GM12878 (cell line): Measurements from ENCODE around the gene CACNA1S. TPM values are rescaled to one million over a fixed set of nuclear protein-coding genes. Genes with fewer than 3 reads are reported as not detected.

Source experiments
- CBX3 ChIP-seq: fragments of 200-600 bp; sonication (generic); IDR thresholded peaks from 2 replicates; pipeline ENCODE4 v1.6.1; 2016; ENCODE audit warnings: low read depth, borderline replicate concordance
- CREB1 ChIP-seq: IDR thresholded peaks from 2 replicates; pipeline ENCODE4 v1.6.1; 2012; ENCODE audit warnings: low read depth, mild to moderate bottlenecking, inconsistent platforms
- EGR1 ChIP-seq, 2 experiments: IDR thresholded peaks; 1 replicate in 1 of 2; 2 replicates in 1 of 2; pipeline ENCODE4 v1.6.1; 2011 to 2012; ENCODE audit warnings: low read depth in 2 of 2, low read length in 2 of 2, borderline replicate concordance in 1 of 2, mild to moderate bottlenecking in 1 of 2, moderate library complexity in 1 of 2
- FOXK2 ChIP-seq: fragments of 450-650 bp; IDR thresholded peaks from 2 replicates; pipeline ENCODE4 v1.6.1; 2017; ENCODE audit warnings: mild to moderate bottlenecking, moderate library complexity
- GATAD2B ChIP-seq: fragments of 450-650 bp; conservative IDR thresholded peaks from 2 replicates; pipeline ENCODE4 v1.6.1; 2017; ENCODE audit warnings: low read depth, mild to moderate bottlenecking, moderate library complexity
- HDAC6 ChIP-seq: fragments of 200-600 bp; sonication (generic); IDR thresholded peaks from one replicate; pipeline ENCODE4 v1.8.0; 2017; ENCODE audit warnings: antibody characterized with exemption; ENCODE audit not compliant: unreplicated experiment
- JUND ChIP-seq: IDR thresholded peaks from 2 replicates; pipeline ENCODE4 v1.6.1; 2012; ENCODE audit warnings: low read depth, mild to moderate bottlenecking, low read length, improper control_type of control experiment, moderate library complexity
- KAT2A ChIP-seq: conservative IDR thresholded peaks from 2 replicates; pipeline ENCODE4 v1.6.1; 2011; ENCODE audit warnings: low read depth, low read length; ENCODE audit not compliant: control insufficient read depth
- KLF5 ChIP-seq: fragments of 450-650 bp; IDR thresholded peaks from 2 replicates; pipeline ENCODE4 v1.6.1; 2014; ENCODE audit warnings: mild to moderate bottlenecking; ENCODE audit not compliant: partially characterized antibody
- MYC ChIP-seq: IDR thresholded peaks from 2 replicates; pipeline ENCODE4 v1.6.1; 2011; ENCODE audit warnings: mild to moderate bottlenecking, low read length, moderate library complexity, inconsistent platforms; ENCODE audit not compliant: insufficient read depth, insufficient replicate concordance, insufficient read length, severe bottlenecking
- POLR2AphosphoS5 ChIP-seq: IDR thresholded peaks from 2 replicates; pipeline ENCODE4 v1.6.1; 2011; ENCODE audit warnings: mild to moderate bottlenecking, low read length, inconsistent platforms
- POU2F2 ChIP-seq: IDR thresholded peaks from 3 replicates; pipeline ENCODE4 v1.6.1; 2011; ENCODE audit warnings: low read depth, mild to moderate bottlenecking, low read length, borderline replicate concordance
- RB1 ChIP-seq: fragments of 450-650 bp; formaldehyde crosslinking; IDR thresholded peaks from 2 replicates; pipeline ENCODE4 v1.6.1; 2017; ENCODE audit warnings: mild to moderate bottlenecking, borderline replicate concordance
- RELA ChIP-seq: fragments of 450-650 bp; IDR thresholded peaks from 2 replicates; pipeline ENCODE4 v1.8.0; 2014; ENCODE audit warnings: borderline replicate concordance; ENCODE audit not compliant: partially characterized antibody
- SIX5 ChIP-seq: IDR thresholded peaks from 2 replicates; pipeline ENCODE4 v1.6.1; 2011; ENCODE audit warnings: mild to moderate bottlenecking, low read depth, low read length, moderate library complexity; ENCODE audit not compliant: severe bottlenecking
- STAT3 ChIP-seq: IDR thresholded peaks from 2 replicates; pipeline ENCODE4 v1.6.1; 2011; ENCODE audit warnings: low read depth, low read length, improper control_type of control experiment
- TAF1 ChIP-seq: IDR thresholded peaks from 2 replicates; pipeline ENCODE4 v1.6.1; 2011; ENCODE audit warnings: mild to moderate bottlenecking, low read depth, low read length, borderline replicate concordance
- YBX1 ChIP-seq: fragments of 450-650 bp; IDR thresholded peaks from 2 replicates; pipeline ENCODE4 v1.6.1; 2016; ENCODE audit warnings: antibody characterized with exemption
- polyA plus RNA-seq, 11 experiments: library from polyadenylated mRNA; depleted of rRNA in 4 of 11; unstranded in 6 of 11; stranded (reverse) in 5 of 11; fragments of >200 nt; fragmentation: Nextera tagmentation in 4 of 11; fragmentation: Illumina TruSeq in 1 of 11; extraction: Ambion mirVana in 4 of 11; extraction: Trizol in 1 of 11; gene quantifications; 1 replicate in 1 of 11; 2 replicates in 10 of 11; pipeline versions ENCODE4 v1.2.1 to v1.2.3, GENCODE V29; 2011 to 2016; ENCODE audit warnings: inconsistent platforms in 2 of 11, missing spikeins in 2 of 11, low read depth in 1 of 11
- total RNA-seq, 4 experiments: library from RNA; depleted of rRNA in 3 of 4; stranded (reverse); fragments of >200 nt in 3 of 4; fragmentation: Illumina TruSeq in 1 of 4; extraction: Trizol in 1 of 4; gene quantifications; 2 replicates each; pipeline versions ENCODE4 v1.2.1 to v1.2.3, GENCODE V29; 2013 to 2021
- TF ChIP-seq, protein P1 (sequence below): IDR thresholded peaks from 2 replicates; pipeline ENCODE4 v1.6.1; 2012; ENCODE audit warnings: low read depth, low read length, improper control_type of control experiment
- TF ChIP-seq, protein P2 (sequence below): fragments of 450-650 bp; IDR thresholded peaks from 2 replicates; pipeline ENCODE4 v1.6.1; 2017; ENCODE audit warnings: mild to moderate bottlenecking
- TF ChIP-seq, protein P3 (sequence below): fragments of 450-650 bp; IDR thresholded peaks from 2 replicates; pipeline ENCODE4 v1.6.1; 2017; ENCODE audit warnings: borderline replicate concordance
- TF ChIP-seq, protein P4 (sequence below): fragments of 450-650 bp; IDR thresholded peaks from 2 replicates; pipeline ENCODE4 v1.6.1; 2017; ENCODE audit warnings: low read depth, mild to moderate bottlenecking, moderate library complexity

CACNA1S gene
- total and polyA plus RNA-seq, 10 of the 15 experiments (the other 5 are each of a cell fraction or from before 2014, with no cell fraction given) = under 0.01 to 0.04 (median 0.02) TPM; not detected in 6

DNA sequence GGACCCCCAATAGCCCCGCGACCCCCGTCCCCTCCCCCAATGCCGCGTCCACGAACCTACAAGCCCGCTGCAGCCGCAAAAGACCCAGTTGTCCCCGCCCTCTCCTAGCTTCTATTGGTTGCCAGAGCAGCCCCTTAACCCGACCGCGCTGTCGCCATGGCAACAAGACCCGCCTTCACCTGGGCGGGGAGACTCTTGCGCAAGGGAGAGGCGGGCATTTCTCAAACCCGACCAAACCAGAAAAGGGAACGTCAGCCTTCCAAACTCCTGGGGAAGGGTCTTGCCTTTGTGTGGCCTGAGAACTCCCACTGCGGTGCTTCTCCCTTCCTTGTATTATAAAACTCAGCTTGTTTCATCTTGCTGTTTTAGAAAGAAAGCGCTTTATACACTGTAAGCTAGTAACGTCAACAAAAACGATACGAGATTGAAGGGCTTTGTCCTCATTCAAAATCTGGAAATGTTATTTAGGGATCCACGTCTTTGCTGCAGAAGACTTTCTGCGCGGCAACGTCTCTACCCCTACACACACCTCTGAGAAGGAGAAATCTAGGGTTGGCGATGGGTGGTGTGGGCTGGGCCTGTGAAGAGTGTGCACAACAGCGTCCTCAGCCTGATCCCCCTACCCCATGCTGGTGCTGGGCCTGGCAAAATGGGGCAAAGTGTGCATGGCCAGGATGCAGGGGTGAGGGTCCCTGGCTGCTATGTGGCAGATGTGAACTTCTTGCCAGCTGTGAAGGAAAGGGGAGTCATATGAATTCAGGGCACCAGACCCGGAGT is 42.4 kb upstream of the CACNA1S start, which contains the start of gene TMEM9 (continued):
- TF ChIP-seq, protein P1, sequence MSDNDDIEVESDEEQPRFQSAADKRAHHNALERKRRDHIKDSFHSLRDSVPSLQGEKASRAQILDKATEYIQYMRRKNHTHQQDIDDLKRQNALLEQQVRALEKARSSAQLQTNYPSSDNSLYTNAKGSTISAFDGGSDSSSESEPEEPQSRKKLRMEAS = no peak
- no peak for TF ChIP-seq EGR1 (IDR thresholded peaks at IDR 0.05; ENCODE audit: borderline replicate concordance in 1 of 2, low read depth in 2 of 2, low read length in 2 of 2)
- TF ChIP-seq RB1 = no peak
- TF ChIP-seq, protein P2, sequence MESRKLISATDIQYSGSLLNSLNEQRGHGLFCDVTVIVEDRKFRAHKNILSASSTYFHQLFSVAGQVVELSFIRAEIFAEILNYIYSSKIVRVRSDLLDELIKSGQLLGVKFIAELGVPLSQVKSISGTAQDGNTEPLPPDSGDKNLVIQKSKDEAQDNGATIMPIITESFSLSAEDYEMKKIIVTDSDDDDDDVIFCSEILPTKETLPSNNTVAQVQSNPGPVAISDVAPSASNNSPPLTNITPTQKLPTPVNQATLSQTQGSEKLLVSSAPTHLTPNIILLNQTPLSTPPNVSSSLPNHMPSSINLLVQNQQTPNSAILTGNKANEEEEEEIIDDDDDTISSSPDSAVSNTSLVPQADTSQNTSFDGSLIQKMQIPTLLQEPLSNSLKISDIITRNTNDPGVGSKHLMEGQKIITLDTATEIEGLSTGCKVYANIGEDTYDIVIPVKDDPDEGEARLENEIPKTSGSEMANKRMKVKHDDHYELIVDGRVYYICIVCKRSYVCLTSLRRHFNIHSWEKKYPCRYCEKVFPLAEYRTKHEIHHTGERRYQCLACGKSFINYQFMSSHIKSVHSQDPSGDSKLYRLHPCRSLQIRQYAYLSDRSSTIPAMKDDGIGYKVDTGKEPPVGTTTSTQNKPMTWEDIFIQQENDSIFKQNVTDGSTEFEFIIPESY = no peak
- peak; percentile 36; the same call in 1 of the 2 replicates for TF ChIP-seq CREB1
- TF ChIP-seq TAF1 = no peak
- no peak for TF ChIP-seq CBX3
- no peak for TF ChIP-seq KLF5
- TF ChIP-seq JUND = no peak
- no peak for TF ChIP-seq POLR2AphosphoS5
- no peak for TF ChIP-seq KAT2A
- TF ChIP-seq SIX5 = peak; percentile 12
- TF ChIP-seq STAT3 = no peak
- TF ChIP-seq YBX1 = no peak
- no peak for TF ChIP-seq GATAD2B
- no peak for TF ChIP-seq FOXK2
- no peak for TF ChIP-seq POU2F2
- TF ChIP-seq RELA = peak; percentile 21
- TF ChIP-seq, protein P3, sequence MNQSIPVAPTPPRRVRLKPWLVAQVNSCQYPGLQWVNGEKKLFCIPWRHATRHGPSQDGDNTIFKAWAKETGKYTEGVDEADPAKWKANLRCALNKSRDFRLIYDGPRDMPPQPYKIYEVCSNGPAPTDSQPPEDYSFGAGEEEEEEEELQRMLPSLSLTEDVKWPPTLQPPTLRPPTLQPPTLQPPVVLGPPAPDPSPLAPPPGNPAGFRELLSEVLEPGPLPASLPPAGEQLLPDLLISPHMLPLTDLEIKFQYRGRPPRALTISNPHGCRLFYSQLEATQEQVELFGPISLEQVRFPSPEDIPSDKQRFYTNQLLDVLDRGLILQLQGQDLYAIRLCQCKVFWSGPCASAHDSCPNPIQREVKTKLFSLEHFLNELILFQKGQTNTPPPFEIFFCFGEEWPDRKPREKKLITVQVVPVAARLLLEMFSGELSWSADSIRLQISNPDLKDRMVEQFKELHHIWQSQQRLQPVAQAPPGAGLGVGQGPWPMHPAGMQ = no peak
- no peak for TF ChIP-seq MYC
- TF ChIP-seq HDAC6 = no peak
- TF ChIP-seq, protein P4, sequence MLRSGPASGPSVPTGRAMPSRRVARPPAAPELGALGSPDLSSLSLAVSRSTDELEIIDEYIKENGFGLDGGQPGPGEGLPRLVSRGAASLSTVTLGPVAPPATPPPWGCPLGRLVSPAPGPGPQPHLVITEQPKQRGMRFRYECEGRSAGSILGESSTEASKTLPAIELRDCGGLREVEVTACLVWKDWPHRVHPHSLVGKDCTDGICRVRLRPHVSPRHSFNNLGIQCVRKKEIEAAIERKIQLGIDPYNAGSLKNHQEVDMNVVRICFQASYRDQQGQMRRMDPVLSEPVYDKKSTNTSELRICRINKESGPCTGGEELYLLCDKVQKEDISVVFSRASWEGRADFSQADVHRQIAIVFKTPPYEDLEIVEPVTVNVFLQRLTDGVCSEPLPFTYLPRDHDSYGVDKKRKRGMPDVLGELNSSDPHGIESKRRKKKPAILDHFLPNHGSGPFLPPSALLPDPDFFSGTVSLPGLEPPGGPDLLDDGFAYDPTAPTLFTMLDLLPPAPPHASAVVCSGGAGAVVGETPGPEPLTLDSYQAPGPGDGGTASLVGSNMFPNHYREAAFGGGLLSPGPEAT = 0 out of 2 replicates have a peak, but pooled peaks have one; percentile 39
